Left lung (tissue), 10 donors: ENCODE measurements around the gene PRKCG. TPM values are rescaled to one million over a fixed set of nuclear protein-coding genes. Genes with fewer than 3 reads are reported as not detected.

ENCODE experiments used
- ATAC-seq: fragments of 200-7000 bp; cut with Tn5 transposase; one replicate; pipeline ENCODE4 v1.9.1; 2020; ENCODE audit warnings: moderate library complexity
- DNase-seq, 4 donors: peaks; one replicate each; pipeline ENCODE4 v3.0.0-alpha.2; 2013 to 2020
- H3K27ac ChIP-seq, 2 donors: fragments of 200-600 bp; sonication (generic) in 1 of 2; one replicate each; pipeline versions ENCODE4 v1.5.0 to v1.8.0; 2020 to 2021
- H3K27me3 ChIP-seq, 2 donors: fragments of 200-600 bp; sonication (generic) in 1 of 2; one replicate each; pipeline versions ENCODE4 v1.5.0 to v1.8.0; 2020 to 2021
- H3K36me3 ChIP-seq, 2 donors: fragments of 200-600 bp; sonication (generic) in 1 of 2; one replicate each; pipeline versions ENCODE4 v1.5.0 to v1.8.0; 2020 to 2021
- H3K4me1 ChIP-seq, 2 donors: fragments of 200-600 bp; one replicate each; pipeline ENCODE4 v1.8.0; 2021
- H3K4me3 ChIP-seq, 2 donors: fragments of 200-600 bp; sonication (generic) in 1 of 2; one replicate each; pipeline versions ENCODE4 v1.5.0 to v1.8.0; 2020 to 2021; ENCODE audit warnings: mild to moderate bottlenecking in 1 of 2
- H3K9me3 ChIP-seq, 2 donors: fragments of 200-600 bp; sonication (generic) in 1 of 2; one replicate each; pipeline versions ENCODE4 v1.5.0 to v1.8.0; 2020 to 2021
- CTCF ChIP-seq, 2 donors: fragments of 200-600 bp; sonication (generic) in 1 of 2; IDR thresholded peaks; one replicate each; pipeline versions ENCODE4 v1.5.0 to v1.8.0; 2021; ENCODE audit warnings: antibody characterized with exemption in 2 of 2
- intact Hi-C, 2 donors: fragments of 100-400 bp; cut with DNase I; formaldehyde crosslinking; loops; one replicate each; pipeline versions ENCODE4 v1.11.2 to v1.14.2; 2022
- polyA plus RNA-seq, 6 donors: library from polyadenylated mRNA; unstranded; fragments of 120-200 nt; gene quantifications; one replicate each; pipeline ENCODE4 v1.2.1, GENCODE V29; 2013; ENCODE audit not compliant: insufficient read length in 6 of 6
- total RNA-seq, 2 donors: library from RNA; stranded (reverse); fragmentation: NEBNext Ultra II Directional; extraction: Animal tissue kit (Norgen Biotek cat#: 25700); gene quantifications; one replicate each; pipeline ENCODE4 v1.2.1, GENCODE V29; 2021
- donor health status: DM: no; HTN: yes; CAD: no.
- donor health status: DM: no; HTN: no; CAD: no.

The PRKCG gene
- total and polyA plus RNA-seq, 8 donors = 0.10 to 0.78 (median 0.18) TPM; not detected in 3

- H3K9me3 ChIP-seq = no peaks in the 10 kb centered on the region
- peaks cover 3 to 74% of the 10 kb centered on the region in 2 donors for H3K4me1 ChIP-seq
- DNase-seq (peak in 2 of 4 donors; percentile 68 to 79), ATAC-seq (no peak)
- no peaks in the 10 kb centered on the region for H3K27me3 ChIP-seq
- intact Hi-C loops = no loop called here
- TF ChIP-seq CTCF (IDR thresholded peaks at IDR 0.05) = no peak
- peak overlapping the region in 1 of 2 donors; percentile 83 for H3K4me3 ChIP-seq
- H3K36me3 ChIP-seq = peaks cover 0 to 26% of the 10 kb centered on the region in 2 donors
- H3K27ac ChIP-seq = peak overlapping the region in 1 of 2 donors; percentile 95
Measured at GRCh38 chr19:53870485-53870844, 11.5 kb upstream of the PRKCG start.

GRCh38 chr19:53871454-53871853, 10.5 kb upstream of the PRKCG start:
- peak overlapping the region in 1 of 2 donors; percentile 20 for H3K4me3 ChIP-seq
- no peaks in the 10 kb centered on the region for H3K9me3 ChIP-seq
- H3K27me3 ChIP-seq = no peaks in the 10 kb centered on the region
- peak overlapping the region; percentile 1 to 95 for H3K27ac ChIP-seq
- no peak for ATAC-seq
- no peak for TF ChIP-seq CTCF (IDR thresholded peaks at IDR 0.05)
- intact Hi-C loops = no loop called here
- peaks cover 0 to 32% of the 10 kb centered on the region in 2 donors for H3K36me3 ChIP-seq
- no peak for DNase-seq
- peaks cover 3 to 72% of the 10 kb centered on the region in 2 donors for H3K4me1 ChIP-seq

- H3K27me3 ChIP-seq = no peaks in the 10 kb centered on the region
- TF ChIP-seq CTCF (IDR thresholded peaks at IDR 0.05) = no peak
- intact Hi-C loops = no loop called here
- peaks cover 0 to 32% of the 10 kb centered on the region in 2 donors for H3K36me3 ChIP-seq
- no peaks in the 10 kb centered on the region for H3K9me3 ChIP-seq
- ATAC-seq (no peak), DNase-seq (no peak)
- peak overlapping the region in 1 of 2 donors; percentile 95 for H3K27ac ChIP-seq
- peaks cover 3 to 70% of the 10 kb centered on the region in 2 donors for H3K4me1 ChIP-seq
- no peak overlapping the region for H3K4me3 ChIP-seq
Measured at GRCh38 chr19:53872762-53873161, 9.2 kb upstream of the PRKCG start.

GRCh38 chr19:53873773-53874605, 8.0 kb upstream of the PRKCG start:
- Histone ChIP-seq H3K4me1 (peaks cover 3 to 74% of the 10 kb centered on the region in 2 donors), H3K27me3 (no peaks in the 10 kb centered on the region), H3K4me3 (no peak overlapping the region), H3K27ac (peak overlapping the region in 1 of 2 donors; percentile 72), H3K36me3 (peaks cover 0 to 32% of the 10 kb centered on the region in 2 donors), H3K9me3 (no peaks in the 10 kb centered on the region)
- peak in 1 of 4 donors; percentile 82 for DNase-seq
- intact Hi-C loops = no loop called here
- no peak for TF ChIP-seq CTCF (IDR thresholded peaks at IDR 0.05)
- no peak for ATAC-seq

- H3K36me3 ChIP-seq = peaks cover 0 to 32% of the 10 kb centered on the region in 2 donors
- no peak for TF ChIP-seq CTCF (IDR thresholded peaks at IDR 0.05)
- ATAC-seq (no peak), DNase-seq (no peak)
- no peak overlapping the region for H3K4me3 ChIP-seq
- H3K27ac ChIP-seq = peak overlapping the region in 1 of 2 donors; percentile 72
- H3K9me3 ChIP-seq = no peaks in the 10 kb centered on the region
- intact Hi-C loops = no loop called here
- H3K27me3 ChIP-seq = peaks cover 0 to 4% of the 10 kb centered on the region in 2 donors
- peaks cover 3 to 78% of the 10 kb centered on the region in 2 donors for H3K4me1 ChIP-seq
Measured at GRCh38 chr19:53874606-53874990, 7.4 kb upstream of the PRKCG start.
